Astrocyte (in vitro differentiated cells and primary cell): ENCODE measurements around the gene CLVS2. TPM values are rescaled to one million over a fixed set of nuclear protein-coding genes. Genes with fewer than 3 reads are reported as not detected.

Experiments used
- DNase-seq: peaks from one replicate; pipeline ENCODE4 v3.0.0-alpha.2; 2010; ENCODE audit warnings: low read depth
- FAIRE-seq: peaks from 2 replicates; lab custom pipeline; 2011; peaks lifted over from hg19 to GRCh38; lab: Jason Lieb, UNC
- H2AFZ ChIP-seq: 2 replicates; pipeline ENCODE4 v1.6.0; 2012; ENCODE audit warnings: low read depth, low read length, inconsistent platforms
- H3K27ac ChIP-seq: 2 replicates; pipeline ENCODE4 v1.5.1; 2011; ENCODE audit warnings: low read depth, low read length, inconsistent platforms
- H3K27me3 ChIP-seq: 2 replicates; pipeline ENCODE4 v1.6.0; 2011; ENCODE audit warnings: low read length, inconsistent platforms; ENCODE audit not compliant: insufficient read depth
- H3K36me3 ChIP-seq: 2 replicates; pipeline ENCODE4 v1.5.1; 2011; ENCODE audit warnings: low read length, inconsistent platforms; ENCODE audit not compliant: insufficient read depth
- H3K4me1 ChIP-seq: 2 replicates; pipeline ENCODE4 v1.5.1; 2011; ENCODE audit warnings: low read length, inconsistent platforms; ENCODE audit not compliant: insufficient read depth
- H3K4me2 ChIP-seq: 2 replicates; pipeline ENCODE4 v1.6.0; 2012; ENCODE audit warnings: low read length, inconsistent platforms
- H3K4me3 ChIP-seq: 2 replicates; pipeline ENCODE4 v1.5.1; 2011; ENCODE audit warnings: low read depth, mild to moderate bottlenecking, low read length, inconsistent platforms; ENCODE audit not compliant: insufficient read depth
- H3K79me2 ChIP-seq: 2 replicates; pipeline ENCODE4 v1.6.0; 2012; ENCODE audit warnings: mild to moderate bottlenecking, low read length, inconsistent platforms; ENCODE audit not compliant: insufficient read depth
- H3K9ac ChIP-seq: 2 replicates; pipeline ENCODE4 v1.6.0; 2012; ENCODE audit warnings: mild to moderate bottlenecking, low read length, inconsistent platforms
- H3K9me3 ChIP-seq: 2 replicates; pipeline ENCODE4 v1.5.1; 2012; ENCODE audit warnings: low read depth, mild to moderate bottlenecking, low read length, inconsistent platforms; ENCODE audit not compliant: insufficient read depth
- H4K20me1 ChIP-seq: 2 replicates; pipeline ENCODE4 v1.6.0; 2012; ENCODE audit warnings: low read length, inconsistent platforms; ENCODE audit not compliant: insufficient read depth
- H3K27ac Mint-ChIP-seq: one replicate; pipeline ENCODE4 v1.8.0; 2021; ENCODE audit warnings: mild to moderate bottlenecking, mixed read lengths; ENCODE audit not compliant: unreplicated experiment
- H3K27me3 Mint-ChIP-seq: one replicate; pipeline ENCODE4 v1.8.0; 2021; ENCODE audit warnings: low read depth, mixed read lengths; ENCODE audit not compliant: unreplicated experiment
- H3K36me3 Mint-ChIP-seq: one replicate; pipeline ENCODE4 v1.8.0; 2021; ENCODE audit warnings: low read depth, mixed read lengths; ENCODE audit not compliant: unreplicated experiment
- H3K4me1 Mint-ChIP-seq: one replicate; pipeline ENCODE4 v1.8.0; 2021; ENCODE audit warnings: low read depth, mixed read lengths; ENCODE audit not compliant: unreplicated experiment
- H3K4me3 Mint-ChIP-seq: one replicate; pipeline ENCODE4 v1.8.0; 2021; ENCODE audit warnings: mild to moderate bottlenecking, moderate library complexity, mixed read lengths; ENCODE audit not compliant: unreplicated experiment
- H3K9me3 Mint-ChIP-seq: one replicate; pipeline ENCODE4 v1.8.0; 2021; ENCODE audit warnings: mild to moderate bottlenecking, mixed read lengths; ENCODE audit not compliant: unreplicated experiment
- EZH2 ChIP-seq: IDR thresholded peaks from 2 replicates; pipeline ENCODE4 v1.6.1; 2012; ENCODE audit warnings: mild to moderate bottlenecking, low read length, inconsistent platforms; ENCODE audit not compliant: insufficient read depth
- total RNA-seq: library from RNA; stranded (reverse); gene quantifications from 2 replicates; pipeline ENCODE4 v1.2.1, GENCODE V29; 2021
- TF ChIP-seq, protein P1 (sequence below): IDR thresholded peaks from 2 replicates; pipeline ENCODE4 v1.5.1; 2011; ENCODE audit warnings: low read depth, mild to moderate bottlenecking, inconsistent platforms, low read length, moderate library complexity; ENCODE audit not compliant: insufficient read depth

The CLVS2 gene
- total RNA-seq, 1 donor from 2014 or later = not detected

GRCh38 chr6:123042401-123042800 lies 46.4 kb downstream of the CLVS2 start:
- H3K27me3 Mint-ChIP-seq = peaks cover 2% of the 10 kb centered on the region
- H3K4me1 Mint-ChIP-seq = no peaks in the 10 kb centered on the region
- Histone ChIP-seq H3K4me1 (no peaks in the 10 kb centered on the region), H3K4me3 (no peak overlapping the region), H3K79me2 (no peaks in the 10 kb centered on the region), H3K27ac (no peak overlapping the region), H4K20me1 (no peaks in the 10 kb centered on the region), H2AFZ (no peak overlapping the region), H3K36me3 (no peaks in the 10 kb centered on the region), H3K9ac (no peak overlapping the region), H3K9me3 (no peaks in the 10 kb centered on the region), H3K4me2 (no peak overlapping the region), H3K27me3 (no peaks in the 10 kb centered on the region)
- TF ChIP-seq, protein P1, sequence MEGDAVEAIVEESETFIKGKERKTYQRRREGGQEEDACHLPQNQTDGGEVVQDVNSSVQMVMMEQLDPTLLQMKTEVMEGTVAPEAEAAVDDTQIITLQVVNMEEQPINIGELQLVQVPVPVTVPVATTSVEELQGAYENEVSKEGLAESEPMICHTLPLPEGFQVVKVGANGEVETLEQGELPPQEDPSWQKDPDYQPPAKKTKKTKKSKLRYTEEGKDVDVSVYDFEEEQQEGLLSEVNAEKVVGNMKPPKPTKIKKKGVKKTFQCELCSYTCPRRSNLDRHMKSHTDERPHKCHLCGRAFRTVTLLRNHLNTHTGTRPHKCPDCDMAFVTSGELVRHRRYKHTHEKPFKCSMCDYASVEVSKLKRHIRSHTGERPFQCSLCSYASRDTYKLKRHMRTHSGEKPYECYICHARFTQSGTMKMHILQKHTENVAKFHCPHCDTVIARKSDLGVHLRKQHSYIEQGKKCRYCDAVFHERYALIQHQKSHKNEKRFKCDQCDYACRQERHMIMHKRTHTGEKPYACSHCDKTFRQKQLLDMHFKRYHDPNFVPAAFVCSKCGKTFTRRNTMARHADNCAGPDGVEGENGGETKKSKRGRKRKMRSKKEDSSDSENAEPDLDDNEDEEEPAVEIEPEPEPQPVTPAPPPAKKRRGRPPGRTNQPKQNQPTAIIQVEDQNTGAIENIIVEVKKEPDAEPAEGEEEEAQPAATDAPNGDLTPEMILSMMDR = no peak
- TF ChIP-seq EZH2 = no peak
- H3K27ac Mint-ChIP-seq = no peak overlapping the region
- no peak overlapping the region for H3K4me3 Mint-ChIP-seq
- no peaks in the 10 kb centered on the region for H3K9me3 Mint-ChIP-seq
- DNase-seq (no peak), FAIRE-seq (no peak)
- H3K36me3 Mint-ChIP-seq = no peaks in the 10 kb centered on the region

DNA sequence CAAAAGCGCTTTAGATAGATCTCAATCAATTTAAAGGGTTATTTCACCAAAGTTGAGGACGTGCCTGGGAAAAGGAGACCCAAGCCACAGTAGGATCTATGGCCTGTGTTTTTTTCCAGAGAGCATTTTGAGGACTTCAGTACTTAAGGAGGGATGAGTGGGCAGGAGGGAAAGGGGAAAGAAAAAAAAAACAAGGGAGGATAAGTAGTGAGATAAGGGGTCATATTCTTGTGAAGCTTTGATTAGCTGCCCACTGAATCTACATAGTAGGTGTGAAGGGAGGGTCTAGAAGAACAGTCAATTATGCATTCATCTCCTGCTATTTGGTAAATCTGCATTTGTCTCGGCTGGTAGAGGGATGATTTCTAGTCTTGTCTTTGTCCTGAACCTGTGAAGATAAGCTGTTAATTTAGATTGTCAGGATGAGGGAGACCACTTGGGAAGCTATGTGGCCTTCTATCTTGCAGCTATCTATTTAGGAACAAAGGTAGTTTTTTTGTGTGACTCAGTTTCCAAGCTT lies 48.4 kb downstream of the CLVS2 start:
- Histone ChIP-seq H3K27ac (no peak overlapping the region), H4K20me1 (no peaks in the 10 kb centered on the region), H2AFZ (no peak overlapping the region), H3K4me2 (no peak overlapping the region), H3K9ac (no peak overlapping the region), H3K4me1 (no peaks in the 10 kb centered on the region), H3K4me3 (no peak overlapping the region), H3K79me2 (no peaks in the 10 kb centered on the region), H3K27me3 (no peaks in the 10 kb centered on the region), H3K36me3 (no peaks in the 10 kb centered on the region), H3K9me3 (no peaks in the 10 kb centered on the region)
- FAIRE-seq (no peak), DNase-seq (no peak)
- Mint-ChIP-seq H3K9me3 (no peaks in the 10 kb centered on the region), H3K27ac (no peak overlapping the region), H3K4me1 (no peaks in the 10 kb centered on the region), H3K36me3 (no peaks in the 10 kb centered on the region), H3K27me3 (peaks cover 2% of the 10 kb centered on the region), H3K4me3 (no peak overlapping the region)
- no peak for TF ChIP-seq EZH2
- TF ChIP-seq, protein P1 = no peak

GRCh38 chr6:123053602-123054225 lies 57.7 kb downstream of the CLVS2 start:
- Mint-ChIP-seq H3K9me3 (no peaks in the 10 kb centered on the region), H3K4me1 (no peaks in the 10 kb centered on the region), H3K36me3 (no peaks in the 10 kb centered on the region), H3K4me3 (no peak overlapping the region), H3K27ac (no peak overlapping the region), H3K27me3 (no peaks in the 10 kb centered on the region)
- no peak overlapping the region for H3K27ac ChIP-seq
- no peak overlapping the region for H3K4me3 ChIP-seq
- no peaks in the 10 kb centered on the region for H3K9me3 ChIP-seq
- no peak for FAIRE-seq
- H2AFZ ChIP-seq = no peak overlapping the region
- no peaks in the 10 kb centered on the region for H3K79me2 ChIP-seq
- H4K20me1 ChIP-seq = no peaks in the 10 kb centered on the region
- no peaks in the 10 kb centered on the region for H3K36me3 ChIP-seq
- no peak overlapping the region for H3K4me2 ChIP-seq
- TF ChIP-seq EZH2 = no peak
- TF ChIP-seq, protein P1 = no peak
- no peaks in the 10 kb centered on the region for H3K4me1 ChIP-seq
- no peak overlapping the region for H3K9ac ChIP-seq
- DNase-seq = no peak
- H3K27me3 ChIP-seq = no peaks in the 10 kb centered on the region
